IMR-90 (cell line): Measurements from ENCODE around the gene PI4KA.

Source experiments
- BHLHE40 ChIP-seq: fragments of 150-350 bp; IDR thresholded peaks from 2 replicates; pipeline ENCODE4 v1.6.1; 2016; ENCODE audit warnings: mild to moderate bottlenecking, low read depth, low read length
- CEBPB ChIP-seq: IDR thresholded peaks from 2 replicates; pipeline ENCODE4 v1.6.1; 2012; ENCODE audit warnings: low read depth, low read length, improper control_type of control experiment
- FOS ChIP-seq: fragments of 150-350 bp; IDR thresholded peaks from 2 replicates; pipeline ENCODE4 v1.6.1; 2016; ENCODE audit warnings: low read depth, low read length
- MAFK ChIP-seq: IDR thresholded peaks from 2 replicates; pipeline ENCODE4 v1.6.1; 2012; ENCODE audit warnings: low read depth, low read length, improper control_type of control experiment
- MAZ ChIP-seq: IDR thresholded peaks from 2 replicates; pipeline ENCODE4 v1.6.1; 2012; ENCODE audit warnings: low read depth, mild to moderate bottlenecking, low read length, improper control_type of control experiment, moderate library complexity, borderline replicate concordance
- MXI1 ChIP-seq: IDR thresholded peaks from 2 replicates; pipeline ENCODE4 v1.6.1; 2012; ENCODE audit warnings: low read depth, mild to moderate bottlenecking, low read length, moderate library complexity, borderline replicate concordance
- POLR2A ChIP-seq: IDR thresholded peaks from 2 replicates; pipeline ENCODE4 v1.6.1; 2012; ENCODE audit warnings: mild to moderate bottlenecking, low read depth, low read length
- RAD21 ChIP-seq: IDR thresholded peaks from 2 replicates; pipeline ENCODE4 v1.6.1; 2012; ENCODE audit warnings: low read length, improper control_type of control experiment
- RCOR1 ChIP-seq: IDR thresholded peaks from 2 replicates; pipeline ENCODE4 v1.6.1; 2012; ENCODE audit warnings: mild to moderate bottlenecking, low read length, improper control_type of control experiment; ENCODE audit not compliant: insufficient replicate concordance
- RFX5 ChIP-seq: IDR thresholded peaks from 2 replicates; pipeline ENCODE4 v1.8.0; 2012; ENCODE audit warnings: low read depth, mild to moderate bottlenecking, low read length, moderate library complexity
- SMC3 ChIP-seq: fragments of 150-350 bp; IDR thresholded peaks from 2 replicates; pipeline ENCODE4 v1.6.1; 2016; ENCODE audit warnings: low read depth, mild to moderate bottlenecking, antibody characterized with exemption, low read length, moderate library complexity
- USF2 ChIP-seq: fragments of 150-350 bp; IDR thresholded peaks from 2 replicates; pipeline ENCODE4 v1.6.1; 2017; ENCODE audit warnings: mild to moderate bottlenecking, antibody characterized with exemption, low read length, low read depth
- TF ChIP-seq, protein P1 (sequence below): conservative IDR thresholded peaks from 2 replicates; pipeline ENCODE4 v1.5.1; 2012; ENCODE audit warnings: mild to moderate bottlenecking, low read depth, low read length, improper control_type of control experiment
- TF ChIP-seq, protein P2 (sequence below): fragments of 150-350 bp; IDR thresholded peaks from 2 replicates; pipeline ENCODE4 v1.6.1; 2016; ENCODE audit warnings: low read depth, mild to moderate bottlenecking, low read length, moderate library complexity, borderline replicate concordance

DNA sequence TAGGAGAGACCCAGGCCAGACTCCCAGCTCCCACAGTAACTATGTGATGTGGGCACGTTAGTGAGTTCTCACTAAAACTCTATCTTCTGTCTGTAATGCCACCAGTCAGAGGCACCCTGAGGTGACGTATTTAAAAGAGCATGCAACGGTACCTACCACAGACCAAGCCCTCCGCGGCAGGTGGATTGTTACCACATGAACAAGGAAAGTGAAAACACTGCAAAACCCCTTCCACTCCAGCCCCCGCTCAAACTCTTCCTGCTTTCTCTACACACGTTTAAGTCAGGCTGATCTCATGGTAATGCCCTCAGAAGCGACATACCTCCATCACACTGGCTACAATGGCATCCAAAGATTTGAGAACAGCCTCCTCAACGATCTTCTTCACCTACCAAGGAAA lies 48.0 kb downstream of the PI4KA start:
- TF ChIP-seq, protein P1, sequence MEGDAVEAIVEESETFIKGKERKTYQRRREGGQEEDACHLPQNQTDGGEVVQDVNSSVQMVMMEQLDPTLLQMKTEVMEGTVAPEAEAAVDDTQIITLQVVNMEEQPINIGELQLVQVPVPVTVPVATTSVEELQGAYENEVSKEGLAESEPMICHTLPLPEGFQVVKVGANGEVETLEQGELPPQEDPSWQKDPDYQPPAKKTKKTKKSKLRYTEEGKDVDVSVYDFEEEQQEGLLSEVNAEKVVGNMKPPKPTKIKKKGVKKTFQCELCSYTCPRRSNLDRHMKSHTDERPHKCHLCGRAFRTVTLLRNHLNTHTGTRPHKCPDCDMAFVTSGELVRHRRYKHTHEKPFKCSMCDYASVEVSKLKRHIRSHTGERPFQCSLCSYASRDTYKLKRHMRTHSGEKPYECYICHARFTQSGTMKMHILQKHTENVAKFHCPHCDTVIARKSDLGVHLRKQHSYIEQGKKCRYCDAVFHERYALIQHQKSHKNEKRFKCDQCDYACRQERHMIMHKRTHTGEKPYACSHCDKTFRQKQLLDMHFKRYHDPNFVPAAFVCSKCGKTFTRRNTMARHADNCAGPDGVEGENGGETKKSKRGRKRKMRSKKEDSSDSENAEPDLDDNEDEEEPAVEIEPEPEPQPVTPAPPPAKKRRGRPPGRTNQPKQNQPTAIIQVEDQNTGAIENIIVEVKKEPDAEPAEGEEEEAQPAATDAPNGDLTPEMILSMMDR = no peak
- TF ChIP-seq USF2 (no peak), BHLHE40 (no peak), RAD21 (no peak), CEBPB (no peak), RFX5 (no peak), MAFK (no peak), POLR2A (no peak), FOS (no peak), RCOR1 (no peak), MAZ (no peak), SMC3 (no peak), MXI1 (no peak)
- TF ChIP-seq, protein P2, sequence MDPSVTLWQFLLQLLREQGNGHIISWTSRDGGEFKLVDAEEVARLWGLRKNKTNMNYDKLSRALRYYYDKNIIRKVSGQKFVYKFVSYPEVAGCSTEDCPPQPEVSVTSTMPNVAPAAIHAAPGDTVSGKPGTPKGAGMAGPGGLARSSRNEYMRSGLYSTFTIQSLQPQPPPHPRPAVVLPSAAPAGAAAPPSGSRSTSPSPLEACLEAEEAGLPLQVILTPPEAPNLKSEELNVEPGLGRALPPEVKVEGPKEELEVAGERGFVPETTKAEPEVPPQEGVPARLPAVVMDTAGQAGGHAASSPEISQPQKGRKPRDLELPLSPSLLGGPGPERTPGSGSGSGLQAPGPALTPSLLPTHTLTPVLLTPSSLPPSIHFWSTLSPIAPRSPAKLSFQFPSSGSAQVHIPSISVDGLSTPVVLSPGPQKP = no peak
